AG09319 (cell line): Measurements from ENCODE around the gene MEG3.

Experiments
- DNase-seq: peaks from one replicate; pipeline ENCODE4 v3.0.0-alpha.2; 2010; ENCODE audit warnings: low read depth; ENCODE audit errors: extremely low read depth
- TF ChIP-seq, protein P1 (sequence below): IDR thresholded peaks from 2 replicates; pipeline ENCODE4 v1.5.1; 2011; ENCODE audit warnings: low read depth, mild to moderate bottlenecking, inconsistent platforms, low read length, moderate library complexity

The MEG3 gene

DNA sequence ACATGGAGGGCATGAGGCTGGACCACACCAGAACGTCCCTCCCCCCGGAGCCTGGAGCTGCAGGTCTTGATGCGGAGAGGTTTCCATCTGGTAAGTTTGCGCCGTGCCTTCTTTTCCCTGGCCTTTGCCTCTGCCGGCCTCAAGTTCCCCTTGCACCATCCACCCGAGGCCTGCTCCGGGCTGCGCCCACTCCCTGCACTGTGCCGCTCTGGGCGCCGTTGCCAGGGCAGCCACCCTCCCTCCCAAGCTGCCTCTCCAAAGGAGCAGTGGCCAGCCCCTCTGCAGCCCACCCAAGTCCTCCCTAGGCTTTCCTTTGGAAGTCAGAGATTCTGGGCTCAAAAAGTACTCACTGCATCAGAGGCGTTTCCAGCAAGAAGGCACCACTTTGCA, 46.2 kb upstream of the MEG3 start:
- TF ChIP-seq, protein P1, sequence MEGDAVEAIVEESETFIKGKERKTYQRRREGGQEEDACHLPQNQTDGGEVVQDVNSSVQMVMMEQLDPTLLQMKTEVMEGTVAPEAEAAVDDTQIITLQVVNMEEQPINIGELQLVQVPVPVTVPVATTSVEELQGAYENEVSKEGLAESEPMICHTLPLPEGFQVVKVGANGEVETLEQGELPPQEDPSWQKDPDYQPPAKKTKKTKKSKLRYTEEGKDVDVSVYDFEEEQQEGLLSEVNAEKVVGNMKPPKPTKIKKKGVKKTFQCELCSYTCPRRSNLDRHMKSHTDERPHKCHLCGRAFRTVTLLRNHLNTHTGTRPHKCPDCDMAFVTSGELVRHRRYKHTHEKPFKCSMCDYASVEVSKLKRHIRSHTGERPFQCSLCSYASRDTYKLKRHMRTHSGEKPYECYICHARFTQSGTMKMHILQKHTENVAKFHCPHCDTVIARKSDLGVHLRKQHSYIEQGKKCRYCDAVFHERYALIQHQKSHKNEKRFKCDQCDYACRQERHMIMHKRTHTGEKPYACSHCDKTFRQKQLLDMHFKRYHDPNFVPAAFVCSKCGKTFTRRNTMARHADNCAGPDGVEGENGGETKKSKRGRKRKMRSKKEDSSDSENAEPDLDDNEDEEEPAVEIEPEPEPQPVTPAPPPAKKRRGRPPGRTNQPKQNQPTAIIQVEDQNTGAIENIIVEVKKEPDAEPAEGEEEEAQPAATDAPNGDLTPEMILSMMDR, result no peak
- no peak for DNase-seq

DNA sequence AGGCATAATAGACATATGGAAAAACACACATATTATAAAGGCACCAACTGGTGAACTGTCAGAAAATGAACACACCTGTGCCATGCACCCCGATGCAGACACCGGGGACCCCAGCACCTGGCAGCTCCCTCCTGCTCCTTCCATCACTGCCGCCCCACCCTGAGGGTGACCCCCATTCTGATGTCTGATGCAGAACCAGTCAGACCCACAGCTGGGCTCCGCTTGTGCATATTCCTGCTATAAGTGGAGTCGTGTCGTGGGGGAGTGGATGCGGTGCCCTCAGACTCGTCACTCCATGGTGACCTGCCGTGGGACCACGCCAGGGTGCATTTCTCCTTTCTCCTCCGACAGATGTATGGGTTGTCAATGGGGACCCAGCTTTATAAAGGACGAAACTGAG, 45.7 kb upstream of the MEG3 start:
- DNase-seq, result no peak

DNA sequence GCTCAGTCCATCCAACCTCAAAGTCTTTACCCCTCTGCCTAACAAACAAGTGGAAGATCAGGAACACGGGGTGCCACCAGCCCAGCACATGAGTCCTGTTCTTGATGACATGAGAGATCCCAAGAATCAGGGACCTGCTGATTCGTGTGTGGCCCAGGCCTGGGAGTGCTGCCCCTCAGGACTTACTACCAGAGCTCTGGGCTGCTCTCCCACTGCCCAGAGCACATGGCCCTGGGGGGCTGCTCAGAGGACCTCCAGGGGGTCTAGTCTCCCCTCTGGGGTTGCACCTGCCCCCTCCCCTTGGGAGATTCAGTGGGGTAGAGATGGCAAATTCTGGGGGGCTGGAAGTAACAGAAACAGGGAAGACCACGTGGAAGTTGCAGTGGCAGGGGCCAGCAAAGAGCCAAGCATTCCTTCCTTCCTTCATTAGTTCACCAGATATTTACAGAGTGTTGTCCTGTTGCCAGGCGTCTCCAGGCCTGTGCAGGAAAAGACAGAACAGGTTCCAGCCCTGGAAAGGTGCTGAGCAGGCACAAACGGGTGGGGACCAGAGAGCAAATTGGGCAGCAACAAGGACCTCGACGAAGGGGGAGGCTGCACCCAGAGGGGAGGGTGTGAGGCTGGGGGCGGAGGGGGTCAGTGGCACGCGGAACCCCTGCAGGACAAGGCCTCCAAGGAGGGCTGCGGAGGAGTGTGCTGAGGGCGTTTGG, 45.1 kb upstream of the MEG3 start:
- TF ChIP-seq, protein P1, result no peak
- DNase-seq, result no peak

More for the DNA sequence above, 45.7 kb upstream of the MEG3 start:
- TF ChIP-seq, protein P1, result no peak

DNA sequence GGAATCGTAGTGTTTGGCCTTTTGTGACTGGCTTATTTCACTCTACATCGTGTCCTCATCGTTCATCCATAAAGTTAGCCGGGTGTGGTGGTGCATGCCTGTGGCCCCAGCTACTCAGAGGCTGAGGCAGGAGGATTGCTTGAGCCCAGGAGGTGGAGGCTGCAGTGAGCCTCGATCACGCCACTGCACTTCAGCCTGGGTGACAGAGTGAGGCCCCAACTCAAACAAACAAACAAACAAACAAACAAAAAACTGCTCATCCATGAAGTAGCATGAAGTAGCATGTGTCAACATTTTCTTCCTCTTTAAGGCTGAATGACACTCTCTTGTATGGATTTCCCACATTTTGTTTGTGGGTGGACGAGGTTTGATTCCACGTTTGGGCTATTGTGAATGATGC, 44.0 kb upstream of the MEG3 start:
- no peak for DNase-seq
- TF ChIP-seq, protein P1, result no peak

DNA sequence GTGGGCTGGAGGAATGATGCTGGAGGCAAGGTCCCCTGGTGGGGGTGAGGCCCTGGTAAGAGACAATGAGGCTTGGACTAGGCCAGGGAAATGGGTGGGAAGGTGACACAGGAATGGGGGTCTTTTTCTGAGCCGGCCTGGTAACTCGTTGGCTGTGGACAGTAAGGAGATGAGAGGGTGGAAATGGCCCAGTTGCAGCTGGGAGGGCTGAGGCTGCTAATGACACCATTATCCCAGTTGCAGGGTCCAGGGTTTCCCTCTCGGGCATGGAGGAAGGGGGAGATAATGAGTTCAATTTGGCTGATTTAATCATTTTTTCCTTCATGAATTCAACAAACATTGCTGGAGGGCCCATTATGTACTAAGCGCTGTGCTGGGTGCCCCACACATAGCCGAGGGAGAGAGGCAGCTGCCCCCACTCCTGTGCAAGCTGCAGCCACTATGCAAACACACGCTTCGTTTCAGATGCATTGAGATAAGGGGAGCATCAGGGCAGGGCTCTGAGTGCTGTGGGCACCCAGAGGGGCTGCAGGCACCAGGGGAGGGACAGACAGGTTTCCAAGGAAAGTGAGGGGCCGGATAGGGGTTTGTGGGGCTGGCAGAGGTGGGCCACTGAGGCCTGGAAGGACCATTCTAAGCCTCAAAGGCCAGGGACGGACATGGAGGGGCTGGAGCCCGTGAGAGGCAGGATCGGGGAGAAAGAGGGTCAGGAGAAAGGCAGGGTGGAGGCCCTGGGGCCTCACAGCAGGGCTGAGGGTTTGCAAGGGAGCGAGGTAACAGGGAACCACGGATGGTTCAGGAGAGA, 43.2 kb upstream of the MEG3 start:
- TF ChIP-seq, protein P1, result no peak

DNA sequence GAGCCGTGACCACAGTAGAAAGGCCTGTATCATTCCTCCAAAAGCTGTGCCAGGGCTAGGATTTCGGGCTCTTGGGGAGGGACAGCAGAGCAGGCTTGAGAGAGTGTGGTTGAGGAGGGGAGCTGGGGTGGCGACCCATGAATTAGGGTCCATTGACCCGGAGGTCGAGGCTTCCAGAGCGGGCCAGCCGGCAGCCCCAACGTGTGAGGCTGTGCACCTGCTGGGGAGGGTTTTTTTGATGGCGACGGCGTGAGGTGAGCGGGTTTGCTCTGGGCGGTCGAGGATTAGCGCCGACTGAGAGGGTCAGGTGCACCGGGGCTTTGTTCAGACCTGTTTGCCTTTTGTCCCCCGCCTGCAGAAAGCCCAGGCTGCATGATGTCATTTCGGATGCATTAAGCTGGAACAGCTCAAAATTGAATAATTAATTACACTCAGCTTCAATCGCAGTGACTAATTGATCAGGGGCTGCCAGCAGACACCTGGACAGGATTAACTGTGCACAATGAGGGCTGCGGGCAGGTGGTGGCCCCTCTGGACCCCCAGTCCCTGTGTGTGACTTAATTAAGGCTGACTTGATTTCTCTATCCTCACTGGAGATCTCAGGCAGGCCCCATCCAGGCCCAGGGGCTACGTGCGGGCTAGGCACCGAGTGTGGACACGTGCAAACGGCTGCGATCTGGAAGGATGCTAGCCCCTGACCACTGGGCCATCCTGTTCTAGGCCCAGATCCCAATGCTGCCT, 42.1 kb upstream of the MEG3 start:
- no peak for DNase-seq

More for the DNA sequence above, 43.2 kb upstream of the MEG3 start:
- no peak for DNase-seq

More for the DNA sequence above, 42.1 kb upstream of the MEG3 start:
- TF ChIP-seq, protein P1, result no peak
